K562 (cell line): ENCODE results near the gene RHOF. TPM values are rescaled to one million over a fixed set of nuclear protein-coding genes. Genes with fewer than 3 reads are reported as not detected.

Source experiments
- ATAC-seq: fragments of 200-7000 bp; cut with Tn5 transposase; 3 replicates; pipeline ENCODE4 v1.9.1; 2020; ENCODE audit warnings: moderate library complexity
- BruUV-seq: library from RNA; stranded (reverse); fragments of 400-500 nt; replicated peaks from 2 replicates; lab custom pipeline; 2021; lab: Mats Ljungman, UMichigan
- CTCF ChIA-PET: fragments of 300-600 bp; formaldehyde crosslinking; extraction: SDS; loops from one replicate; lab custom pipeline; 2021; ENCODE audit warnings: low intra/inter-chr PET ratio; lab: Yijun Ruan, JAX
- POLR2A ChIA-PET: fragments of 300-600, 350-650 bp; sonication (Branson Sonifier 250); formaldehyde crosslinking; extraction: SDS; loops from one replicate; lab custom pipeline; 2021; ENCODE audit warnings: antibody characterized with exemption, inconsistent platforms; lab: Yijun Ruan, JAX
- DNase-seq, 4 experiments: peaks; one replicate each; pipeline versions ENCODE4 v3.0.0 to v3.0.0-alpha.2; 2011 to 2018; ENCODE audit warnings: low spot score in 3 of 4, mixed read lengths in 3 of 4; ENCODE audit errors: extremely low read depth in 1 of 4
- FAIRE-seq: peaks from 2 replicates; lab custom pipeline; 2011; peaks lifted over from hg19 to GRCh38; lab: Jason Lieb, UNC
- H2AFZ ChIP-seq: 2 replicates; pipeline ENCODE4 v1.6.0; 2011; ENCODE audit warnings: low read depth, low read length, control low read depth, inconsistent platforms
- H3K27ac ChIP-seq: fragments of 200-600 bp; 3 replicates; pipeline ENCODE4 v1.8.0; 2011; ENCODE audit warnings: low read depth, mild to moderate bottlenecking, control low read depth, inconsistent platforms, low read length, moderate library complexity, mixed read lengths; ENCODE audit errors: extremely low read depth
- H3K27me3 ChIP-seq, 2 experiments: fragments of 300-600 bp in 1 of 2; 2 replicates in 1 of 2; 3 replicates in 1 of 2; pipeline versions ENCODE4 v1.6.0 to v1.8.0; 2011; ENCODE audit warnings: inconsistent platforms in 2 of 2, low read length in 2 of 2, mild to moderate bottlenecking in 1 of 2, mixed read lengths in 1 of 2, moderate library complexity in 1 of 2; ENCODE audit not compliant: control insufficient read depth in 2 of 2, insufficient read depth in 2 of 2
- H3K36me3 ChIP-seq: fragments of 300-600 bp; 3 replicates; pipeline ENCODE4 v1.8.0; 2011; ENCODE audit warnings: mild to moderate bottlenecking, low read length, inconsistent platforms; ENCODE audit not compliant: control insufficient read depth, insufficient read depth
- H3K4me1 ChIP-seq, 2 experiments: fragments of 200-600 bp in 1 of 2; replicated peaks in 1 of 2; 2 replicates in 1 of 2; 3 replicates in 1 of 2; pipeline versions ENCODE4 v1.5.1 to v1.8.0; 2011; ENCODE audit warnings: inconsistent platforms in 2 of 2, low read length in 2 of 2, mild to moderate bottlenecking in 1 of 2, mixed read lengths in 1 of 2, moderate library complexity in 1 of 2; ENCODE audit not compliant: control insufficient read depth in 2 of 2, insufficient read depth in 2 of 2
- H3K4me2 ChIP-seq: 2 replicates; pipeline ENCODE4 v1.6.1; 2011; ENCODE audit warnings: low read length, control low read depth, inconsistent platforms, mixed read lengths; ENCODE audit not compliant: insufficient read depth
- H3K4me3 ChIP-seq: fragments of 200-600 bp; sonication (generic), shearing (Covaris generic); 2 replicates; pipeline ENCODE4 v1.5.1; 2016; ENCODE audit warnings: control low read depth, inconsistent platforms
- H3K79me2 ChIP-seq: fragments of 200-600 bp; 3 replicates; pipeline ENCODE4 v1.8.0; 2011; ENCODE audit warnings: low read length, inconsistent platforms; ENCODE audit not compliant: control insufficient read depth, insufficient read depth
- H3K9ac ChIP-seq, 2 experiments: 2 replicates each; pipeline versions ENCODE4 v1.6.0 to v1.6.1; 2011; ENCODE audit warnings: low read depth in 2 of 2, low read length in 2 of 2, control low read depth in 1 of 2, inconsistent platforms in 1 of 2, mild to moderate bottlenecking in 1 of 2, mixed read lengths in 1 of 2; ENCODE audit not compliant: insufficient read depth in 1 of 2
- H3K9me1 ChIP-seq: one replicate; pipeline ENCODE4 v1.6.0; 2011; ENCODE audit warnings: inconsistent platforms, mild to moderate bottlenecking, low read length, moderate library complexity; ENCODE audit not compliant: control insufficient read depth, insufficient read depth
- H3K9me3 ChIP-seq: replicated peaks from 2 replicates; pipeline ENCODE4 v1.5.1; 2011; ENCODE audit warnings: low read depth, low read length, inconsistent platforms; ENCODE audit not compliant: control insufficient read depth, insufficient read depth
- H4K20me1 ChIP-seq: replicated peaks from 2 replicates; pipeline ENCODE4 v1.6.1; 2011; ENCODE audit warnings: low read length, inconsistent platforms, mixed read lengths; ENCODE audit not compliant: control insufficient read depth, insufficient read depth
- ARID3A ChIP-seq: IDR thresholded peaks from 2 replicates; pipeline ENCODE4 v1.6.1; 2012; ENCODE audit warnings: low read depth, low read length, improper control_type of control experiment, borderline replicate concordance
- ATF6 ChIP-seq: sonication (generic); formaldehyde crosslinking; IDR thresholded peaks from 2 replicates; pipeline ENCODE4 v1.4.0; 2020; ENCODE audit warnings: mild to moderate bottlenecking, missing genetic modification reagents
- ELF1 ChIP-seq: fragments of 200-800 bp; sonication (Bioruptor generic); IDR thresholded peaks from 2 replicates; pipeline ENCODE4 v1.6.1; 2016; ENCODE audit warnings: missing genetic modification characterization, missing compliant biosample characterization
- FOXP4 ChIP-seq: sonication (generic); formaldehyde crosslinking; IDR thresholded peaks from 2 replicates; pipeline ENCODE4 v1.8.0; 2022; ENCODE audit warnings: mild to moderate bottlenecking, missing genetic modification reagents, borderline replicate concordance
- GTF3C2 ChIP-seq: IDR thresholded peaks from 3 replicates; pipeline ENCODE4 v1.6.1; 2011; ENCODE audit warnings: borderline replicate concordance, mild to moderate bottlenecking, moderate library complexity; ENCODE audit not compliant: insufficient read length; ENCODE audit errors: extremely low read depth
- RFX1 ChIP-seq: fragments of 450-650 bp; IDR thresholded peaks from 2 replicates; pipeline ENCODE4 v1.6.1; 2016; ENCODE audit warnings: mild to moderate bottlenecking, moderate library complexity
- SMAD1 ChIP-seq: fragments of 150-350 bp; IDR thresholded peaks from 2 replicates; pipeline ENCODE4 v1.6.1; 2014; ENCODE audit warnings: low read length, low read depth; ENCODE audit not compliant: partially characterized antibody
- SPI1 ChIP-seq: IDR thresholded peaks from 2 replicates; pipeline ENCODE4 v1.6.1; 2011; ENCODE audit warnings: low read depth, low read length, control low read depth, borderline replicate concordance
- ZBTB2 ChIP-seq: fragments of 450-650 bp; IDR thresholded peaks from 2 replicates; pipeline ENCODE4 v1.6.1; 2016; ENCODE audit warnings: antibody characterized with exemption
- ZNF780A ChIP-seq: fragments of 250-450 bp; sonication (Bioruptor Pico); IDR thresholded peaks from 2 replicates; pipeline ENCODE4 v1.5.0; 2021; ENCODE audit warnings: mild to moderate bottlenecking
- WGBS: fragments of 100-300 bp; shearing (Covaris generic); methylation state at CpG from one replicate; pipeline ENCODE4 v1.1.6; 2016; ENCODE audit warnings: low coverage, mixed read lengths; ENCODE audit not compliant: insufficient coverage; ENCODE audit errors: missing lambda C conversion rate; 5-methylcytosine and 5-hydroxymethylcytosine counted together
- in situ Hi-C: fragments of 300-500 bp; cut with MboI; formaldehyde crosslinking; loops from 4 replicates; pipeline ENCODE4 v1.15.0; 2018; ENCODE audit warnings: inconsistent platforms, mixed read lengths
- intact Hi-C: fragments of 100-400 bp; cut with micrococcal nuclease; formaldehyde crosslinking; loops from 2 replicates; pipeline ENCODE4 v1.14.2; 2022
- polyA plus RNA-seq, 8 experiments: library from polyadenylated mRNA; depleted of rRNA in 4 of 8; stranded (reverse) in 5 of 8; unstranded in 3 of 8; fragments of >200 nt; fragmentation: Nextera tagmentation in 2 of 8; fragmentation: Illumina TruSeq in 1 of 8; extraction: Ambion mirVana in 2 of 8; extraction: Trizol in 1 of 8; gene quantifications; 2 replicates each; pipeline versions ENCODE4 v1.2.1 to v1.2.3, GENCODE V29; 2011 to 2014; ENCODE audit warnings: inconsistent platforms in 1 of 8, missing spikeins in 1 of 8
- total RNA-seq, 7 experiments: library from RNA; depleted of rRNA in 6 of 7; stranded (reverse); fragments of >200 nt in 6 of 7; fragmentation: Illumina TruSeq in 2 of 7; extraction: Trizol in 2 of 7; gene quantifications; 2 replicates each; pipeline versions ENCODE4 v1.2.1 to v1.2.3, GENCODE V29; 2011 to 2021; ENCODE audit warnings: low replicate concordance in 1 of 7

Gene RHOF
- total and polyA plus RNA-seq, 9 of the 15 experiments (the other 6 are each of a cell fraction or from before 2014, with no cell fraction given), result 0.13 to 10.1 (median 4.0) TPM

- peak; percentile 10; the same call in 1 of the 3 replicates for ATAC-seq
- Histone ChIP-seq H3K4me3 (peak overlapping the region; percentile 80), H3K9ac (peak overlapping the region; percentile 79 to 91), H3K9me3 (no peaks in the 10 kb centered on the region), H3K4me1 (peaks cover 13 to 56% of the 10 kb centered on the region in 2 experiments), H3K27me3 (no peaks in the 10 kb centered on the region), H3K27ac (peak overlapping the region; percentile 99; the same call in 2 of the 3 replicates), H3K4me2 (peak overlapping the region; percentile 93), H3K9me1 (no peaks in the 10 kb centered on the region), H2AFZ (no peak overlapping the region), H4K20me1 (peaks cover 8% of the 10 kb centered on the region; the same call in 1 of the 2 replicates), H3K36me3 (peaks cover 53% of the 10 kb centered on the region), H3K79me2 (peaks cover 83% of the 10 kb centered on the region)
- peak in 2 of 4 experiments; percentile 29 to 49 for DNase-seq
- in situ Hi-C loops (no loop called here), intact Hi-C loops (no loop called here)
- BruUV-seq, result TSS peak; percentile 24
- ChIA-PET CTCF (interaction anchor here (0.9 kb wide), 1 partner anchor 9 kb away, joined by 4 read pairs; no protein-coding TSS in a partner anchor), POLR2A (interaction anchor here (0.6 to 12.1 kb wide), 5 partner anchors 9 to 148 kb away, joined by 3 to 194 read pairs (median 4); partner anchors contain the start of gene RHOF)
- 1% methylated on average over 16 of the region's 16 CpGs for WGBS
- peak; percentile 70 for FAIRE-seq
- peak; percentile 51; the same call in 1 of the 2 replicates for TF ChIP-seq ZBTB2
- TF ChIP-seq ELF1, result 0 out of 2 replicates have a peak, but pooled peaks have one; percentile 40
- 0 out of 2 replicates have a peak, but pooled peaks have one; percentile 26 for TF ChIP-seq ATF6 (CRISPR knock-in tag)
- TF ChIP-seq ARID3A, result no peak
- no peak for TF ChIP-seq SMAD1
- no peak for TF ChIP-seq FOXP4 (CRISPR knock-in tag)
- no peak for TF ChIP-seq ZNF780A (CRISPR knock-in tag)
- no peak for TF ChIP-seq GTF3C2
- peak; percentile 92 for TF ChIP-seq RFX1
- peak; percentile 81 for TF ChIP-seq SPI1
Observed at GRCh38 chr12:121806009-121806545, 12.6 kb upstream of the RHOF start.
